Measurements from ENCODE around the gene LHFPL6.

Gene LHFPL6

GRCh38 chr13:39536906-39537305, 66.1 kb downstream of the LHFPL6 start:
- no peak overlapping the region for H3K4me3 Mint-ChIP-seq
- peak overlapping the region; percentile 74 for H3K27ac Mint-ChIP-seq
- H3K27me3 Mint-ChIP-seq (ENCODE audit: low read depth, poor library complexity): no peaks in the 10 kb centered on the region
- no peaks in the 10 kb centered on the region for H3K36me3 Mint-ChIP-seq (ENCODE audit: low read depth)
- no peaks in the 10 kb centered on the region for H3K9me3 Mint-ChIP-seq
- peaks cover 19% of the 10 kb centered on the region for H3K4me1 Mint-ChIP-seq
- DNase-seq: no peak
- TF ChIP-seq, protein P1, sequence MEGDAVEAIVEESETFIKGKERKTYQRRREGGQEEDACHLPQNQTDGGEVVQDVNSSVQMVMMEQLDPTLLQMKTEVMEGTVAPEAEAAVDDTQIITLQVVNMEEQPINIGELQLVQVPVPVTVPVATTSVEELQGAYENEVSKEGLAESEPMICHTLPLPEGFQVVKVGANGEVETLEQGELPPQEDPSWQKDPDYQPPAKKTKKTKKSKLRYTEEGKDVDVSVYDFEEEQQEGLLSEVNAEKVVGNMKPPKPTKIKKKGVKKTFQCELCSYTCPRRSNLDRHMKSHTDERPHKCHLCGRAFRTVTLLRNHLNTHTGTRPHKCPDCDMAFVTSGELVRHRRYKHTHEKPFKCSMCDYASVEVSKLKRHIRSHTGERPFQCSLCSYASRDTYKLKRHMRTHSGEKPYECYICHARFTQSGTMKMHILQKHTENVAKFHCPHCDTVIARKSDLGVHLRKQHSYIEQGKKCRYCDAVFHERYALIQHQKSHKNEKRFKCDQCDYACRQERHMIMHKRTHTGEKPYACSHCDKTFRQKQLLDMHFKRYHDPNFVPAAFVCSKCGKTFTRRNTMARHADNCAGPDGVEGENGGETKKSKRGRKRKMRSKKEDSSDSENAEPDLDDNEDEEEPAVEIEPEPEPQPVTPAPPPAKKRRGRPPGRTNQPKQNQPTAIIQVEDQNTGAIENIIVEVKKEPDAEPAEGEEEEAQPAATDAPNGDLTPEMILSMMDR (IDR thresholded peaks at IDR 0.05): no peak

- Mint-ChIP-seq H3K4me3 (no peak overlapping the region), H3K27me3 (ENCODE audit: low read depth, poor library complexity) (no peaks in the 10 kb centered on the region), H3K9me3 (no peaks in the 10 kb centered on the region), H3K36me3 (ENCODE audit: low read depth) (no peaks in the 10 kb centered on the region), H3K27ac (peak overlapping the region; percentile 46), H3K4me1 (peaks cover 25% of the 10 kb centered on the region)
- DNase-seq: no peak
- TF ChIP-seq, protein P1 (IDR thresholded peaks at IDR 0.05): no peak
Observed at GRCh38 chr13:39536274-39536673, 66.7 kb downstream of the LHFPL6 start.

GRCh38 chr13:39533651-39534150, 69.3 kb downstream of the LHFPL6 start:
- H3K4me1 Mint-ChIP-seq: peaks cover 31% of the 10 kb centered on the region

GRCh38 chr13:39531646-39532045, 71.3 kb downstream of the LHFPL6 start:
- Mint-ChIP-seq H3K36me3 (ENCODE audit: low read depth) (no peaks in the 10 kb centered on the region), H3K4me3 (no peak overlapping the region), H3K27ac (no peak overlapping the region), H3K9me3 (no peaks in the 10 kb centered on the region), H3K4me1 (peaks cover 20% of the 10 kb centered on the region), H3K27me3 (ENCODE audit: low read depth, poor library complexity) (no peaks in the 10 kb centered on the region)
- TF ChIP-seq, protein P1 (IDR thresholded peaks at IDR 0.05): no peak
- DNase-seq: no peak

More at GRCh38 chr13:39533651-39534150, 69.3 kb downstream of the LHFPL6 start:
- Mint-ChIP-seq H3K27ac (no peak overlapping the region), H3K4me3 (no peak overlapping the region), H3K9me3 (no peaks in the 10 kb centered on the region), H3K36me3 (ENCODE audit: low read depth) (no peaks in the 10 kb centered on the region), H3K27me3 (ENCODE audit: low read depth, poor library complexity) (no peaks in the 10 kb centered on the region)
- TF ChIP-seq, protein P1 (IDR thresholded peaks at IDR 0.05): no peak
- no peak for DNase-seq

DNA sequence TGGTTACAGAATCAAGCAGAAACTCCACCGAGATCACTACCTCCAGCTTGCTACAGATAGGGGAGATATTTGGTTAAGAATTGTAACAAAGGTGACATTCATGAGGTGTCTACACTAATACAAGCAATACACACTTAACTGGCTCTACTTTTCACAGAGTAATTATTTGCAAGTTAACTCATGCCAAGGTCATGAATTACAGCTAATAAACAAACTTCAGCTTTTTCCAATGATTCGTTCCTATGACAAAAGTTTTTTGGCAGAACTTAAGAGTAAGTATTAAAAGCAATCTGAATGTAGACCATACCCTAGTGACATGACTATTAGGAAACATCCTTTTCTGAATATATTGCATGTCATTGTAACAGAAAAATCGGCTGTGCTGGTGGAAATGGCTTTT, 72.1 kb downstream of the LHFPL6 start:
- Mint-ChIP-seq H3K36me3 (ENCODE audit: low read depth) (no peaks in the 10 kb centered on the region), H3K27ac (no peak overlapping the region), H3K4me1 (peaks cover 16% of the 10 kb centered on the region), H3K4me3 (no peak overlapping the region), H3K9me3 (no peaks in the 10 kb centered on the region), H3K27me3 (ENCODE audit: low read depth, poor library complexity) (no peaks in the 10 kb centered on the region)
- no peak for DNase-seq
- TF ChIP-seq, protein P1 (IDR thresholded peaks at IDR 0.05): no peak

- no peaks in the 10 kb centered on the region for H3K27me3 Mint-ChIP-seq (ENCODE audit: low read depth, poor library complexity)
- peaks cover 16% of the 10 kb centered on the region for H3K4me1 Mint-ChIP-seq
- H3K36me3 Mint-ChIP-seq (ENCODE audit: low read depth): no peaks in the 10 kb centered on the region
- TF ChIP-seq, protein P1 (IDR thresholded peaks at IDR 0.05): no peak
- no peaks in the 10 kb centered on the region for H3K9me3 Mint-ChIP-seq
- no peak overlapping the region for H3K4me3 Mint-ChIP-seq
- H3K27ac Mint-ChIP-seq: no peak overlapping the region
- DNase-seq: no peak
Observed at GRCh38 chr13:39528661-39528980, 74.4 kb downstream of the LHFPL6 start.
